ENCODE results near the gene WDFY2. TPM values are rescaled to one million over a fixed set of nuclear protein-coding genes. Genes with fewer than 3 reads are reported as not detected.

WDFY2 gene
- total and polyA plus RNA-seq, 2 of the 13 experiments (the other 11 are each of a cell fraction or from before 2014, with no cell fraction given), result 22.6 to 27.0 TPM

DNA sequence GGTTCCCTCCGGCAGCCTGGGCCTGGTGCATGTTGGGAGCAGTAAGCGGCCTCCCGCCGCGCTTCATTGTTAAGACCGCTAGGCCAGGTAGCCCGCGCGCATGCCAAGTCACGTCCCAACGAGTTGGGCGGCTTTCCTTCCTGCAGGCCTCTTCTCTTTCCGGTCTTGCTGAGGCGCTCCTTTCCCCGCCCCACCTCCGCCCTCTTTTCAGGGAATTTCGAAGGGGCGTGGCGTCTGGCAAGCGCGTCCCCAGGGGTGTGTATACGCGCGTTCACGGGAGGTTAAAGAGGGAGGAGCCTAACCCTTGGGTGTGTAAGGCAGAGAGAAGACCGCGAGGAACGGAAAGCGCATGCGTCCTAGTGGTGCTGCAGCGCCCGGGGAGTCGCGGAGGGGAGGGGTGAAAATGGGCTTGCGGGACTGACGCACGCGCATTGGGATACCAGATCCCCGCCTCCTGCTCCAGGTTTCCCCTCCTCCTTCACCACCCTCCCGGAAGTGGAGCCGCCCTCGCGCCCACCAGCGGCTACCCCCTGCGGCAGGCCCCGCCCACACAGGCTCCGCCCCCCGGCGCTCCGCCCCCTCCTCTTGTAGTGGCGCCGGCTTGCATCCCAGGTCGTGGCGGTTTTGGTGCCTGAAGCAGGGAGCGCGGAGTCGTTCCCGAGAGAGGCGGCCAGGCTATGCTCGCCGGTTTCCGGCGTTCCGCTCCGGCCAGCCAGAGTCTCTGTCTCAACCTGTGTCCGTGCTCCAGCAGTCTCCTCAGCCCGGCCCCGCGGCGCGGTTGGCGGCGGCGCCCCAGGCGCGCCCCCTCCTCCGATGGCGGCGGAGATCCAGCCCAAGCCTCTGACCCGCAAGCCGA, at the start of gene WDFY2 (continued):
- TF ChIP-seq ZNF646 (CRISPR knock-in tag; IDR thresholded peaks at IDR 0.05) (no peak), MTF2 (CRISPR knock-in tag; IDR thresholded peaks at IDR 0.05; ENCODE audit: borderline replicate concordance) (no peak), SMARCC2 (IDR thresholded peaks at IDR 0.05) (no peak), ZSCAN31 (CRISPR knock-in tag; IDR thresholded peaks at IDR 0.05; ENCODE audit: low read depth) (peak; percentile 64; the same call in 1 of the 2 replicates), ZFP62 (CRISPR knock-in tag; IDR thresholded peaks at IDR 0.05) (no peak), TGIF2 (CRISPR knock-in tag; IDR thresholded peaks at IDR 0.05) (0 out of 2 replicates have a peak, but pooled peaks have one; percentile 44), SP2 (CRISPR knock-in tag; IDR thresholded peaks at IDR 0.05) (peak; percentile 22; the same call in 1 of the 2 replicates), TARDBP (CRISPR knock-in tag; IDR thresholded peaks at IDR 0.05) (peak; percentile 69), NFKBIZ (CRISPR knock-in tag; IDR thresholded peaks at IDR 0.05) (0 out of 2 replicates have a peak, but pooled peaks have one; percentile 17), ZBTB20 (CRISPR knock-in tag; IDR thresholded peaks at IDR 0.05; ENCODE audit: borderline replicate concordance, low read depth) (no peak; the same call in 1 of the 2 replicates), RFX1 (IDR thresholded peaks at IDR 0.05) (no peak), ZNF253 (CRISPR knock-in tag; IDR thresholded peaks at IDR 0.05; ENCODE audit: borderline replicate concordance) (no peak), ATAD3A (CRISPR knock-in tag; IDR thresholded peaks at IDR 0.05) (no peak), ELF4 (CRISPR knock-in tag; IDR thresholded peaks at IDR 0.05; ENCODE audit: borderline replicate concordance) (no peak; the same call in 1 of the 2 replicates), FOXM1 (CRISPR knock-in tag; IDR thresholded peaks at IDR 0.05) (no peak), ZMYM4 (CRISPR knock-in tag; IDR thresholded peaks at IDR 0.05) (peak; percentile 80), THAP9 (CRISPR knock-in tag; IDR thresholded peaks at IDR 0.05; ENCODE audit: borderline replicate concordance) (peak; percentile 79)
- TF ChIP-seq, protein P1, sequence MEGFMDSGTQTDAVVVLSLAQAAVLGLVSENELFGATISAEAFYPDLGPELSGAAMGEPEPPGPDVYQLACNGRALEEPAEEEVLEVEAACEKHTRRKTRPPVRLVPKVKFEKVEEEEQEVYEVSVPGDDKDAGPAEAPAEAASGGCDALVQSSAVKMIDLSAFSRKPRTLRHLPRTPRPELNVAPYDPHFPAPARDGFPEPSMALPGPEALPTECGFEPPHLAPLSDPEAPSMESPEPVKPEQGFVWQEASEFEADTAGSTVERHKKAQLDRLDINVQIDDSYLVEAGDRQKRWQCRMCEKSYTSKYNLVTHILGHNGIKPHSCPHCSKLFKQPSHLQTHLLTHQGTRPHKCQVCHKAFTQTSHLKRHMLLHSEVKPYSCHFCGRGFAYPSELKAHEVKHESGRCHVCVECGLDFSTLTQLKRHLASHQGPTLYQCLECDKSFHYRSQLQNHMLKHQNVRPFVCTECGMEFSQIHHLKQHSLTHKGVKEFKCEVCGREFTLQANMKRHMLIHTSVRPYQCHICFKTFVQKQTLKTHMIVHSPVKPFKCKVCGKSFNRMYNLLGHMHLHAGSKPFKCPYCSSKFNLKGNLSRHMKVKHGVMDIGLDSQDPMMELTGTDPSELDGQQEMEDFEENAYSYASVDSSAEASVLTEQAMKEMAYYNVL (CRISPR knock-in tag; IDR thresholded peaks at IDR 0.05; ENCODE audit: borderline replicate concordance), result peak; percentile 36; the same call in 1 of the 2 replicates

Data from HepG2 (cell line).